A673 (cell line): ENCODE measurements around the gene RILPL2. TPM values are rescaled to one million over a fixed set of nuclear protein-coding genes. Genes with fewer than 3 reads are reported as not detected.

ENCODE experiments used
- BruUV-seq: library from RNA; stranded (reverse); fragments of 400-500 nt; replicated peaks from 2 replicates; lab custom pipeline; 2021; lab: Mats Ljungman, UMichigan
- CTCF ChIA-PET: fragments of 300-600 bp; sonication (Branson Sonifier 250); formaldehyde crosslinking; loops from one replicate; lab custom pipeline; 2022; ENCODE audit warnings: antibody characterized with exemption; lab: Charles Lee
- POLR2A ChIA-PET: fragments of 300-600 bp; sonication (Branson Sonifier 250); formaldehyde crosslinking; loops from one replicate; lab custom pipeline; 2022; ENCODE audit warnings: antibody characterized with exemption; ENCODE audit not compliant: low non-redundant PET; lab: Charles Lee
- DNase-seq: peaks from one replicate; pipeline ENCODE4 v3.0.0-alpha.2; 2015; ENCODE audit warnings: low spot score
- H3K27ac ChIP-seq: fragments of 200-600 bp; sonication (generic); 2 replicates; pipeline ENCODE4 v1.5.1; 2016; ENCODE audit warnings: mixed run types, low read depth, mild to moderate bottlenecking, mixed read lengths, antibody characterized with exemption, low read length; ENCODE audit not compliant: poor library complexity, severe bottlenecking
- H3K27me3 ChIP-seq: fragments of 200-600 bp; sonication (generic); replicated peaks from 2 replicates; pipeline ENCODE4 v1.6.1; 2017; ENCODE audit warnings: mixed run types, low read depth, mild to moderate bottlenecking, mixed read lengths, antibody characterized with exemption, low read length; ENCODE audit not compliant: insufficient read depth, poor library complexity
- H3K36me3 ChIP-seq: fragments of 200-600 bp; sonication (generic); 2 replicates; pipeline ENCODE4 v1.6.1; 2016; ENCODE audit warnings: mixed run types, mild to moderate bottlenecking, mixed read lengths, antibody characterized with exemption, low read length; ENCODE audit not compliant: insufficient read depth, poor library complexity, severe bottlenecking
- H3K4me1 ChIP-seq: fragments of 200-600 bp; sonication (generic); 2 replicates; pipeline ENCODE4 v1.6.1; 2017; ENCODE audit warnings: mixed run types, mild to moderate bottlenecking, mixed read lengths, antibody characterized with exemption, low read length; ENCODE audit not compliant: insufficient read depth, poor library complexity, severe bottlenecking
- H3K4me3 ChIP-seq: fragments of 200-600 bp; sonication (generic); 2 replicates; pipeline ENCODE4 v1.5.1; 2016; ENCODE audit warnings: low read depth, mixed run types, mild to moderate bottlenecking, mixed read lengths, low read length; ENCODE audit not compliant: poor library complexity, severe bottlenecking
- H3K9me3 ChIP-seq: fragments of 200-600 bp; sonication (generic); 2 replicates; pipeline ENCODE4 v1.6.1; 2016; ENCODE audit warnings: mixed run types, low read depth, mild to moderate bottlenecking, mixed read lengths, antibody characterized with exemption, low read length; ENCODE audit not compliant: poor library complexity, severe bottlenecking
- EZH2 ChIP-seq: fragments of 200-600 bp; sonication (generic); IDR thresholded peaks from 2 replicates; pipeline ENCODE4 v1.6.1; 2017; ENCODE audit warnings: borderline replicate concordance, low read depth, mild to moderate bottlenecking, mixed read lengths, antibody characterized with exemption, low read length; ENCODE audit not compliant: poor library complexity, severe bottlenecking
- intact Hi-C: fragments of 100-400 bp; cut with micrococcal nuclease; formaldehyde crosslinking; loops from one replicate; pipeline ENCODE4 v1.10.0; 2022; ENCODE audit not compliant: unreplicated experiment
- total RNA-seq: library from RNA; stranded (reverse); gene quantifications from 2 replicates; pipeline ENCODE4 v1.2.3, GENCODE V29; 2021
- TF ChIP-seq, protein P1 (sequence below): fragments of 300-800, 200-600 bp; sonication (generic); conservative IDR thresholded peaks from 2 replicates; pipeline ENCODE4 v1.5.1; 2017; ENCODE audit warnings: low read depth, mild to moderate bottlenecking, antibody characterized with exemption, low read length, moderate library complexity, mixed read lengths

The RILPL2 gene
- total RNA-seq, 1 experiment from 2014 or later: 1.7 TPM

DNA sequence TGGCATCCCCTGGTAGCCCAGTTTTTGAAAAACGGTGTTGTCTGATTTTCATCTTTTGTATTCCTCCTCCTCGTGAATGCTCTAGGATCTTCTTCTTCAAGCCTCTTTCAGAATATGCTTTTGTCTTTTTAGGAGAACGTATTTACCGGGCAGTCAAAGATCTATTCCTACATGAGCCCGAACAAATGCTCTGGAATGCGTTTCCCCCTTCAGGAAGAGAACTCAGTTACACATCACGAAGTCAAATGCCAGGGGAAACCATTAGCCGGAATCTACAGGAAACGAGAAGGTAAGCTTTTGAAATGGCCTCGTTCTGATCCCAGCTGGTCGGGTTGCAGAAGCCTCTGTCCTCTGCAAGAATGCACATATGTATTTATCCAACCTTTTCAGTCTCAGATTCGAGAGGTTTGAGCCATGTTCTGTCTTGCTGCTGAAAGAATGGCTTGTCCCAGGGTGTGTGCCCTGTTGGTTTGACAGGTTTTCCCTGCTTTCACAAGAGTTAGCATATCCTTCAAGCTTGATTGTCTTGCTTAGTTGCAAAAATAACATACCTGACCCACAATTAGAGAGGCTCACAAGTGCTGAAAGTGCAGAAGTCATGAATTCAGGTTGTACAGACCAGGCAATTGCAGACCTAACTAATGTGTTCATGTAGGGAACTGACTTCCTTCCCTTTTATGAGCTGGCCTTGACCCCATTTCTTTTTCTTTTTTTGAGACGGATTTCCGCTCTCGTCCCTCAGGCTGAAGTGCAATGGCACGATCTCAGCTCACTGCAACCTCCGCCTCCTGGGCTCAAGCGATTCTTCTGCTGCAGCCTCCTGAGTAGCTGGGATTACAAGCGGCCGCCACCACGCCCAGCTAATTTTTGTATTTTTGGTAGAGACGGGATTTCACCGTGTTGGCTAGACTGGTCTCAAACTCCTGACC lies 45.7 kb downstream of the RILPL2 start:
- CTCF ChIA-PET: no interaction called here
- H3K9me3 ChIP-seq: no peaks in the 10 kb centered on the region
- H3K4me3 ChIP-seq: peak overlapping the region; percentile 77
- H3K27ac ChIP-seq: peak overlapping the region; percentile 89
- peaks cover 52% of the 10 kb centered on the region for H3K36me3 ChIP-seq
- POLR2A ChIA-PET: interaction anchor here (0.6 kb wide), 1 partner anchor 19 kb away, joined by 13 read pairs; no protein-coding TSS in a partner anchor
- H3K4me1 ChIP-seq: peaks cover 9% of the 10 kb centered on the region
- BruUV-seq: TSS peak; percentile 30
- H3K27me3 ChIP-seq: no peaks in the 10 kb centered on the region
- intact Hi-C loops: no loop called here
- peak; percentile 26 for DNase-seq
- TF ChIP-seq EZH2: no peak
- TF ChIP-seq, protein P1, sequence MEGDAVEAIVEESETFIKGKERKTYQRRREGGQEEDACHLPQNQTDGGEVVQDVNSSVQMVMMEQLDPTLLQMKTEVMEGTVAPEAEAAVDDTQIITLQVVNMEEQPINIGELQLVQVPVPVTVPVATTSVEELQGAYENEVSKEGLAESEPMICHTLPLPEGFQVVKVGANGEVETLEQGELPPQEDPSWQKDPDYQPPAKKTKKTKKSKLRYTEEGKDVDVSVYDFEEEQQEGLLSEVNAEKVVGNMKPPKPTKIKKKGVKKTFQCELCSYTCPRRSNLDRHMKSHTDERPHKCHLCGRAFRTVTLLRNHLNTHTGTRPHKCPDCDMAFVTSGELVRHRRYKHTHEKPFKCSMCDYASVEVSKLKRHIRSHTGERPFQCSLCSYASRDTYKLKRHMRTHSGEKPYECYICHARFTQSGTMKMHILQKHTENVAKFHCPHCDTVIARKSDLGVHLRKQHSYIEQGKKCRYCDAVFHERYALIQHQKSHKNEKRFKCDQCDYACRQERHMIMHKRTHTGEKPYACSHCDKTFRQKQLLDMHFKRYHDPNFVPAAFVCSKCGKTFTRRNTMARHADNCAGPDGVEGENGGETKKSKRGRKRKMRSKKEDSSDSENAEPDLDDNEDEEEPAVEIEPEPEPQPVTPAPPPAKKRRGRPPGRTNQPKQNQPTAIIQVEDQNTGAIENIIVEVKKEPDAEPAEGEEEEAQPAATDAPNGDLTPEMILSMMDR: no peak

DNA sequence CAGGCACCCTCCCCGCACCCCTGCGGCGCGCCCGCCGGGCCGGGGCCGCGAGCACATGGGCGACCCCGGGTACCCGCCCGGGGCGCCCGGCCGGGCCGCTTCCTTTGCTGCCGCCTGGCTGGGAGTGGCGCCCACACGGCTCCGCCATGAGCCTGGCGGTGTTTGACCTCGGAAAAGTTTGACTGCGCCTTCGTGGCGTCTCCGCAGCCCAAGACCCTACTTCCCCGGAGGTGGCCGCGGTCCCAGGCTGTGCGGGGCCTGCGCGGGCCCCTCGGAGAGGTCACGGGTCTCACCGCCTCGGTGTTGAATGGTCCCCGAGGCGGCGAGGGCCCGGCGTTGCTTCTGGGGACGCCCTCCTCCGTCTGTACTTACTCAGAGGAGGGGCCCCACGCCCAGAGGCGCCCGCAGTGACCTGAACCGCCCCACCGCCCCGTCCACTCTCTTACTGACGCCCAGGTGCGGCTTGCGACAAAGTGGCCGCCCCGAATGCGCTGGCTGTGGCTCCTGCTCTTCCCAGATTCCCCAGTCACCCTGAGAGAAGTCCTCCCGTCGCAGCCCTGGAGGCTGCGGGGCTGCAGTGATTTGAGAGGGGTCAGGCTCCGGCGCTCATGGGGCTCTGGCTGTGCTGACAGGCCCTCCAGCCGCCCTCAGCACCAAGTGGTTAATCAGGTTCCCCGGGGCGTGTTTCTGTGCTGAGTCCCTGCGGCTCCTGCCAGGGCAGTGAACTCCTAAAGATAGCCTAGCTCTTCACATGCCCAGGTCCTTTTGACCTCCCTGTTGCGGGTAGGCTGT lies 46.7 kb downstream of the RILPL2 start:
- ChIA-PET POLR2A (no interaction called here), CTCF (no interaction called here)
- H3K27ac ChIP-seq: peak overlapping the region; percentile 89
- peaks cover 43% of the 10 kb centered on the region for H3K36me3 ChIP-seq
- peak; percentile 22 for DNase-seq
- H3K4me3 ChIP-seq: peak overlapping the region; percentile 77
- H3K4me1 ChIP-seq: peaks cover 18% of the 10 kb centered on the region
- intact Hi-C loops: loop anchor here (2.0 to 5.0 kb wide), 2 partner anchors 157 to 193 kb away; partner anchors contain the start of genes MPHOSPH9, MTRFR and TMED2
- H3K27me3 ChIP-seq: no peaks in the 10 kb centered on the region
- H3K9me3 ChIP-seq: no peaks in the 10 kb centered on the region
- TF ChIP-seq, protein P1: no peak
- no peak for TF ChIP-seq EZH2
- no TSS peak for BruUV-seq

DNA sequence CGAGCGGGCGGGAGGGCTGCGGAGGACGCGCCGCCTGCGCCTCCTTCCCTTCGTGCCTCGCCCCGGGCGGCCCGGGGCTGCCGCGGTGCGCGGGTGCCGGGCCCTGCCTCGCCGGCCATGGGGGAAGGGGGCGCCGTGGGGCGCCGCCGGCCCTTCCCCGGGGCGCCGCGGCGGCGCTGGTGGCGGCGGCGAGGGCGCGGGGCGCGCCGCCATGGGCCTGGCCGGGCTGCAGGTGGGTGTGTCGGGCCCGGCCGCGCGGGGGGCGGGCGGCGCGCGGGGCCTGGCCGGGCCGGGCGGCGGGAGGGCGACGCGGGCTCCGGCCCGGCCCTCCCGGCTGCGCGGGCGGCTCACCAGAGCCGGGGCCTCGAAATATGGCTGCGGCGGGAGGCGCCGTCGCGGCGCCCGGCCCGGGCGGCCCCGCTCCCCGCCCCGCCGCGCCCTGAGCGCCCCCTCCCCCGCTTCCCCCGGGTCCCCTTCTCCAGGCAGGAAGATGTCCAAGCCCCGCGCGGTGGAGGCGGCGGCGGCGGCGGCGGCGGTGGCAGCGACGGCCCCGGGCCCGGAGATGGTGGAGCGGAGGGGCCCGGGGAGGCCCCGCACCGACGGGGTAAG lies 47.4 kb downstream of the RILPL2 start:
- Histone ChIP-seq H3K9me3 (no peaks in the 10 kb centered on the region), H3K27me3 (no peaks in the 10 kb centered on the region), H3K4me3 (peak overlapping the region; percentile 77), H3K4me1 (peaks cover 18% of the 10 kb centered on the region), H3K36me3 (peaks cover 36% of the 10 kb centered on the region), H3K27ac (peak overlapping the region; percentile 89)
- ChIA-PET CTCF (interaction anchor here (1.2 kb wide), 1 partner anchor 23 kb away, joined by 3 read pairs; no protein-coding TSS in a partner anchor), POLR2A (no interaction called here)
- BruUV-seq: no TSS peak
- intact Hi-C loops: loop anchor here (2.0 to 5.0 kb wide), 2 partner anchors 156 to 193 kb away; partner anchors contain the start of genes MPHOSPH9, MTRFR and TMED2
- TF ChIP-seq, protein P1: no peak
- TF ChIP-seq EZH2: no peak
- DNase-seq: peak; percentile 23
